GM18511 (cell line): ENCODE results near the gene OPN5.

ENCODE experiments used
- ATAC-seq: cut with Tn5 transposase; IDR thresholded peaks from one replicate; pipeline ENCODE4 v1.9.1; 2021; ENCODE audit warnings: mild to moderate bottlenecking, moderate library complexity; ENCODE audit not compliant: unreplicated experiment

The OPN5 gene

DNA sequence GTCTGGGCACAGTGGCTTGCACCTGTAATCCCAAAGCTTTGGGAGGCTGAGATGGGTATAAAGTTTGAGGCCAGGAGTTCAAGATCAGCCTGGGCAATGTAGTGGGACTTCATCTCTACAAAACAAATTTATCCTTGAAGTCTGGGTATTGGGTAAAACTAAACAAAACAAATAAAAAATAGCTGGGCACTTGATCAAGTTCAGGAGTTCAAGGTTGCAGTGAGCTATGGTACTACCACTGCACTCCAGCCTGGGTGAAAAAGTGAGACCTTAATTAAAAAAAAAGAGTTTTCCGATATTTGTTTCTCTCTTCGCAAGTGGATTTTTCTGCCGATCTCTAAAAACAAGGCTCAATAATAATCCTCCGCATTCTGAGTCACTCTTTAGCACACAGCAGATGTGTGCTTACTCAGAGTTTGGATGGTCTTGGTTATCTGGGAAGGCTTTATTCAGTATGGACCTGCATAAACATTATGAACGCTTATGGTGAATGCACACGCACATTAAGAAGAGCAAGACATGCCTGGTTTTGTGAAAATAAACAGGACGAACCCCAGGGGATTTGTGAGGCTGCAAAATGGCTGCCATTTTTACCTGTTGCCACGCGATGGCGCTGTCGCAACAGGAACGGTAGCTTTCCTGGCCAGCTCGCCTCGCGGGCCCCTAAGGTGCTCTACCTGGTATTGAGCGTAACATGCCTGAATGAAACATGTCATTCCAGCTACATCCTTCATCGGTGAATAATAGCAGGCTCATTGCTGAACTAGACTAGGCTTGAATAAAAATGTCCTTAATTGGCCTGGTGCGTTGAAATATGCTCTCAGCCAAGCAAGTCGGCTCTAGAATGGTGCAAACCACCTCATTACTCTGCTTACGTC, 6.0 kb downstream of the OPN5 start:
- ATAC-seq = peak; percentile 93

DNA sequence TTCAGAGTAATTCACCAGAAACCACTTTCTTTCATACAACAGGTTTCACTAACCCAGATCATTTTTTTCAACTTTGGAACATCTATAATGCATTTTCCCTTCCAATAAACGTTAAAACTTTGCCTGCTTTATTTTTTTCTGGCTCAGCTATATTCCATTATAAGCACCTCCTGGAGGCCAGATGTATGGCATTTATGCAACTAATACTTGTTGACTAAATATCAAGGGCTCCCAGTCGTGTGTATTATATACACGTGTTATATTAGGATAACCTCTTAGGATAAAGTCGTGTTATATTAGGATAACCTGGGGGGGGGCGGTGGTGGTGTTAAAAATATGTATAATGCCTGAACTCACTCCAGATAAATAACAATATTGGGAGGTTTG, 6.7 kb downstream of the OPN5 start:
- ATAC-seq = no peak

DNA sequence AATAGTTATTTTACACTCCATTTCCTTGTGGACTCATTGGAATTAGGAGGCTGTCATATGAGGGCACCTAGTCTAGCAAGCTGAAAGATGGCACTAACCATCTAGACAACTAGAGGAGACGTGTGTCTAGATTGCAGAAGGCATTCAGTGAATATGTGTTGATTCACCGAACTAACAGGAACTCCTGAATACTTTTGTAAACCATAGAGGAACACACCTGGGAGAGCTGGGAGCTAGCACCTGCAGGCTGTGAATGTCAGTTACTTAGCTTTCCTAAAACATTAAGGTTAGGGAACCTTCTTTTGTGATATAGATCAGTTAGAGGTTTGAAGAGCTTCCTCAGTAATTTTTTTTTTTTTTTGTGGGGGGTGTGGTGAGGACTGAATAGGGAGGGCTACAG, 7.7 kb downstream of the OPN5 start:
- no peak for ATAC-seq

DNA sequence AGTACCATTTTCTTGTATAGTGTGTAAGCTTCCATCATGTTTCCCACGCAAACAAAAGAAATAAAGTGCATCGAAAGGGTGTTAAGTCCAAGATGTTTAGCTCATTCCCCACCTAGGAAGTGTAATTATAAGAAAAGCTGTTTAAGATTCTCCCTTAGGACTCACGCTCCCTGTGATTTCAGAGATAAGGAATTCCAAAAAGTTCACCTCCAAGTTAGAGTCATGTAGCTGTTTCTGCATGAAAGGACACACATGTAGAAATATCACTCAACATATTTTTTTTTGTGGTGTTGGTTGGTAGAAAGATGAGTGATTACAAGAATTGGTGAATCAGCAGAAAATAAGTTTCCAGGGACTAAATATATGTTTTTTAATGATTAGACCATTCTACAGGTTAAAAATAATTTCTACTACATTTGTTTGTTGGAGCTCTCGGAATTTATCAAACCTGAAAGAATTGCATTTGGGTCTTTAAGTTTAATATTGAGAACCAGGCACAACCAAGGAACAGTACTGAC, 10.4 kb downstream of the OPN5 start:
- no peak for ATAC-seq

DNA sequence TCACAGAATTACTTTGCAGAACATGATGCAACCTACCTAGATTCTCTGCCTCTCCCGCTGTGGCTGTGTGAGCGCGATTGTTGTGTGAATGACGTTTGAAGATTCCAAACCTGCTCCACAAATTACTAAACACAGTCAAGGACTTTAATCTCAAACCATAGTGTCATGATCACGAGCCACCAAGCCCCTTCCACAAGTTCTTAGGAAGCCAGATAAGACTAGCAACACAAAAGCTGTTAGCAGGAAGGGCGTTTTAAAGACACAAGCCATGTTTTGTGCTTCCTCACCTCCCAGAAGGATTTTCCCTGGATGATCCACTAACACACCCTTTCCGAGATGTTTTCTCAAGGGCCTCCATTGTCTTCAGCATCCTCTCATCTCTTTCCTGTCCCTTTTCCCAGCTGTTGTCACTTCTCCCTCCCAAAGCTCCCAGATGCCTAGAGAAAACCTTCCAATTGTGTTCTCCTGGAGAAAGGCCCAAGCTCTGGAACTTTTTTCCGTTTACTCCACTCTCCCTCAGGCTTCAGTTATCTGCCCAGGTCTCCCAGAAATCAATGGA, 12.8 kb downstream of the OPN5 start:
- no peak for ATAC-seq

DNA sequence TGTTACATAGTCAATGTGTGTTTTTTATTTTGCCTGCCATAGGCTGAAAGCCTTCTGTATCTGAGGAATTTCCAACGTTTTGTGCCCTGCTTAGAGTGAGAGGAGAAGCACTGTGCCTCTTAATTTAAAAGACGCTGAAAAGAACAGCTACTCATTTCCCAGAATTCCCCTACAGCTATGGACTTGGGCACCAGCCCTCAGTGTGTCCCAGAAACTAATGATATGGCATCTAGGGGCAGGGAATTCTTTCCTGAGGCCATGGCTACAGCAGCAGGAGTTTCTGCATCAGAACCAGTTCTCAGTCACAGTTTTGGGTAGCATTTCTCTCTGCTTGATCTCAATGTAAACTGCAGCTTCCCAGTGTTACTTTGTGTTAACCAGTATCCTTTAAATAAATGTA, 20.2 kb downstream of the OPN5 start:
- ATAC-seq = no peak

DNA sequence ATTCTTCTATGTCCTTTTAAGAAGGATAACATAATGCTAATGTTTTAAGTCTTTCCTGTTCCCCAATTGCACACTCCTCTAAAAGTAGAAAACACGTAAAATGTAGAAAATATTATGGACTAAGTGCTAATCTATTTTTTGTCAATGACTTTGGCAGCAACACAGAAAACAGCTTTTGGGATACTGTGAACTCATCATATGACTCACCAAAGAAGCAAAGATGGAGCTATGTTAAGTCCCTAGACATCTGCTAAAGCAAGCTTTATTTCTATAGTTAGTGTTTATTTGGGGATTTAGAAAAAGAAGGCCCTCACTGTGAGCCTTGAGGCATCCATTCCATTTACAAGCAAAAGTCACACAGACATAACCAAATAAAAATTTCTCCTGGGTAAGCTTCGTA, 23.0 kb downstream of the OPN5 start:
- no peak for ATAC-seq

DNA sequence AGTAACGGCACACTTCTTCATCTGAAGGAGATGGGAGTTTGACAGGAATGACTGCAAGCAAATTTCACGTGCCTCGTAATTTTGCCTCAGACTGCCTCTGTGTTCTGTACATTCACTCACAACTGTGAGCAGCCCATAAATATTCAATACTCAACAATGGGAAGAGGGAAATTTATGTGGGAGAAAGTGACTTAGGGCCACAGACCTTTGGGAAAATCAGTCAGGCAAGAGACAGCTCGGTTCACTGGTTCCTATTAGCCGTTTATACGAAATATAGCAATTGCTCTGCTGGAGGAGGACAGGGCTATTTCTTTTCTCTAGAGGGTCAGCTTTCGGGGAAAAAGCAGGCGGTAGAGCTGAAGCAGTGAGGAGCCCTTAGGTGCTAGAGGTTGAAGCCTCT, 28.0 kb downstream of the OPN5 start:
- no peak for ATAC-seq

DNA sequence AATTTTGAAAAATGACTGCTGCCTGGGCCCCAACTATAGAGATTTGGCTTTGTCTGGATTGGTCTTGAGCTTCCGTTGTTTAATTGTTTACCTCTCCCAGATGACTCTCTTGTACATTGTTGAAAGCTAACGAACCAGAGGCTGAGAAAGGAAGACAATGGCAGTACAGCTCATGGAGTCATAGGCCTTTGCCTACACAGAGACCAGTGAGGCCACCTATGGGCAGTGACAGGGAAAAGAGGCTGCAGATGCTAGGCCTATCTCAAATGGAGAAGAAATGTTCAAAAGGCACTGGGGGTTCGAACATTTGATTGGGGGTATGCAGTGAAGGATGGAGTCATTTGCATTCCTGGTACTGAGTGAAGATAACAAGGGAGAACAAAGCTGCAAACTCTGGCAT, 29.1 kb downstream of the OPN5 start:
- no peak for ATAC-seq

DNA sequence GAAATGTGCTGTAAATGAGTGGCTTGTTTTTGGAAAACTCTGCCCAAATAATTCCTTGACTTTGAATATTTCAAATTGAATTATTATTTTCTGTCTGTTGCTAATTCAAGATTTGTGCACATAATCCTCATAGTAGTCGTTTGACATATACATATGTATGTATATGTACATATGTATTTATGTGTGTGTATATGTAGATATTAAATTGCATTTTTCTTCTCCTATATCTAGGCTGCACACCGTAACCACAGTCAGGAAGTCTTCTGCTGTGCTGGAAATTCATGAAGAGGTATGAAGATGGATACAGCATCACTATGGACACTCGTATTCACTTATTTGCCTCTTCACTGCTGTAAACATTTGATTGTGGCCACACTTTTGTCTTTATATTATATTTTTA, 29.6 kb downstream of the OPN5 start:
- no peak for ATAC-seq

DNA sequence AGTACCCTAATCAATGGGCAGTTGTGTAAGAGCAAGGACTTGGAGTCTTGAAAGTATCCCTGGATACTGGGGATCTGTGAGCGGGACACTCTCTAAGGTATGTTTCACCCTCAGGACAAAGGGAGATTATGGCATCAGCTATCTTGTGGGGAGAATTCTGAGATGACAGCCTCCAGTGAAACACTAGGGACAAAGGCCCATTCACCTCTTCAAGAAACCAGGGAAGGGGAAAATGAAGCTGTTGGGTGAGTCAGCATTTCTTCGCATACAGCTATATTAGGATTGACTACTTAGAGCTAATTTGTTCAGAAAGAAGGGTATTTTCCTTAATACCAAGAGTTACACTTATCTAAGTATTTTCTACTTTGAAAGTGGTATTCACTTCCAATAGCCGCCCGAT, 35.9 kb downstream of the OPN5 start:
- ATAC-seq = no peak

DNA sequence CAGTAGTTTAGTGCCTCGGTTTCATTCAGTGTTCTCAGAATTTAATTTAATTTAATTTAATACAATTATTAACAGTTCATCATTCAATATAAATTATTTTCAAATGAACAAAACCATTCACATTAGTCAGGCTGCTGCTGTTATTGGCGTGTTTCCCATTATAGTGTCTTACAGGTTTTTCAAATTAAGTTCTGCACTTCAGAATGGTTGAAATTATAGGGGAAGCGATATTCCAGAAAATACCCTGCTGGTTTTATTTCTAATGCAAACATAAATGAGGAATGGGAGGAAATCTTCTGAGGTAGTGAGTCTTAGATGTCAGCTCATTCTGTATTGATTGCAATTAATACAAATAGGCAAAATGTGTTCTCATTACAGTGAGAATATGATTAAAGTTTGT, 37.6 kb downstream of the OPN5 start:
- ATAC-seq = no peak

DNA sequence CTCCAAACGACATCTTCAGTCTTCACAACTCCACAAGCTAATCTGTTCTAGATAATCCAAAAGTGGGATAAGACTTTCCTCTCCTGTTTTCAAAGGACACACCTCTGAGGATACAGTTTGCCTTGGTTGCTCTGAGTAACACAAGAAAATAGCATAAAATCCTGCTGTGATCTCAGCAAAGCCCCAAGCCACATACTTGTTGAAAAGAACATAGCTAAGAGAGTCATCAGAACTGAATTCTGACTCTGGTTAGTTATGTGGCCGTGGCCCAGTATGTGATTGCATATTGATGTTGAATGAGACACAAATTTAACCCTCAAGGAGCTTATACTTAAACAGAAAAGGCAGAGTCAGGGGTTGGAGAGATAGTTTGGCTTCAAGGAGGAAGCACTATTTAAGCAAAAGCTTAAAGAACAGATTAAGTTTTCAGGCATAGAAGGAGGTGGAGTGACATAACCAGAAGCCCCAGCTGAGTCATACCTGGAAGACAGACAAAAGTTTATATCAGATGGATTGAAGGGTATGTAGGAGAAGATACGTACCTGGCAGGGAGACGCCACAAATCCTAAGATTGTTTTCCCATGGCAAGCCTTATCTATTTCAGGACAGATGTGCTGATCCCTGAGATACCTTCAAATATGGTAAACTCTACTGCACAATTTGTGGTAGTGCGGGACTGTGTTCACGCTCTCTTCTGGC, 41.2 kb downstream of the OPN5 start:
- no peak for ATAC-seq

DNA sequence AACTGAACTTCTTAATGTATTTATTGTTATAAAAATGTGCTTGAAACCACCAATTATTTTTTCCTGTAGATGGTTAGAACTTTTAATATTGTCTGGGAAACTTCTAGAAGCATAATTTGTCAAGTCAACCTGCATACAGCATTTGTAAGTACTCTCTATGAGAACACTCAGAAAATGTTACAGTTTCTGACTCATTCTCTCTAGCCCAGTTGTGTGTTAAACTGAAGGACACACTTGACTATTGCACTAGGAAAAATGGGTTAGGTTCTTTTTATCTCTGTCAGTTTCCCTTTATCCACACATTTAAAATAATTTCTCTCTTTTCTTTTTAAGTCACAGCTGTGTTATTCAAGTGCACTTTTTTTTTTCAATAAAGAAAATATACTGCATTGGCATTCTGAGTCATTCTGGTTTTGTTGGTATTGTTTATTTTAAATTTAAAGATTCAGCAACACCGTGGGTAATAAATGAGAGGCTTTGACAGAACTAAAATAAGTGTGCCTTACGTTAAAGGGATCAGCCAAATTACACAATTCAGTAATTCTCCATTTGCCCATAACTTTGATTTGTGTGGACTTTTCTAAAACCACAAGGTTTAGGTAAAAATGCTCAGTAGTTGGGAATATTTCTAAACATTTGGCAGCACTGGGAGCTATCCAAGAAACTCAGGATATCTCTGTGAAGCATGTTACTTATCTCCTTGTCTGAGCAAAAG, 50.7 kb downstream of the OPN5 start:
- ATAC-seq = no peak

DNA sequence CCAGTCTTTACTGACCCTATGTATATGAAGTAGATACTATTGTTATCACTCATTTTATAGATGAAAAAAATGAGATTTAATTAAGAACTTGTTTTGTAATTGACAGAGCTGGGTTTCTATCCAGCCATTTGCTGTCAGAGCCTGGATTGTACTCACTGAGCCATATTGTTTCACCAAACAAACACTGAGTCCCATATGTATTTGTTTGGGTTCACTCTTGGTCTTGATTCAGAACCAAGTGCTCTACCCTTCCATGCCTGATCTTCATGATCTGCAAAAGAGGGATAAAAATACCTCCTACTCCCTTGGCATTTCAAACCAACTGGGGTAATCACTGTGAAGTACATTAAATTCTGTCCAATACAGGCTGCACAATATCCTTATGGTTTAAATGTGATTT, 52.4 kb downstream of the OPN5 start:
- ATAC-seq = no peak

DNA sequence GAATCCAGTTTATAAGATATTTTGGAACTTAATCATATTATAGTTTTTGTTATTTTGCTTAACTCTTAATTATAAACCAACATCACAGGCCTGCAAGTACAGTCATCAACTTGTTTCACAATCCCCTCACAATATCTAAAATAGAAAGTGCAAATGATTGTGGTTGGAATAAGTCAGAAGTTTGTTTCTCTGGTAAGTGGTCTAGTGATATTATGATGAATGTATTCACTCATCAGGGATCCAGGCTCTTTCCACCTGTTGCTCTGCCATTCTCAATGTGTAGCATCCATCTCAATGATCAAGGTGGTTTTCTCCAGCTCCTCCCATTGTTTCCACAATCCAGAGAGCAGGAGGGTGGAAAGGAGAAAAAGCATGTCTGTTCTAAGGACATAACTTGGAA, 54.2 kb downstream of the OPN5 start:
- ATAC-seq = peak; percentile 73

DNA sequence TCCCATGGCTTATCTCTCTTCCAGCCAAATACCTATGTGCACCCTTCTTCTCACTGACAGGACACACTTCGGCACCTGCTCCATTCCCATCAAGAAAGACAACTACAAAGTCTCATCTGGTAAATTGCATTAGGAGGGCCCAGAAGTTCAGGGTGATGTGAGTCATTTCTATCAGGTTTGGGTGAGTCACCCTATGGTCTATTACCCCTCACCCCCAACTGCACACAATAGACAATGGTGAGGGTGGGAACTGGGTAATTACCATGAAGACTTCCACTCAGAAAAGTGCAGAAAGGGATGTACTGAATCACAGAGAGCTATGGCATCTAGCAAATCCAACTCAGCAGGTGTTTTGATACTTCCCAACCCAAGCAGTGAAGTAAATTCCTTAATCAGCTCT, 54.8 kb downstream of the OPN5 start:
- peak; percentile 85 for ATAC-seq

DNA sequence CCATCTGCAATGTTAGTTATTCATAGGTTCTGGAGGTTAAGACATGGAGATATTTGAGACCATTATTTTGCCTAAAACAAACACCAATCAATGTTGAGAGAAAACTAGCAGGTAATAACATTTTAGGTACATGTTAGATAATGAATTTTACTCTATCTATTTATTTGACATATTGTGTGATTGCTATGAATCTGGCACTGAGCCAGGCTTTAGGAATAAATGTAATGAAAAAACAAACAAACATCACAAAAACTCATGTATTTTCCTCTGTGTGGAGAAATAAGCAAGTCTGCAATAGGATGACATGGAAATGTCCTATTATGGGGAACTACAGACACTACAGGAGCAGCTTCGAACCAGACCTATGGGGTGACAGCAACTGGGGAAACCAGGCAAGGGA, 57.8 kb downstream of the OPN5 start:
- ATAC-seq = no peak

DNA sequence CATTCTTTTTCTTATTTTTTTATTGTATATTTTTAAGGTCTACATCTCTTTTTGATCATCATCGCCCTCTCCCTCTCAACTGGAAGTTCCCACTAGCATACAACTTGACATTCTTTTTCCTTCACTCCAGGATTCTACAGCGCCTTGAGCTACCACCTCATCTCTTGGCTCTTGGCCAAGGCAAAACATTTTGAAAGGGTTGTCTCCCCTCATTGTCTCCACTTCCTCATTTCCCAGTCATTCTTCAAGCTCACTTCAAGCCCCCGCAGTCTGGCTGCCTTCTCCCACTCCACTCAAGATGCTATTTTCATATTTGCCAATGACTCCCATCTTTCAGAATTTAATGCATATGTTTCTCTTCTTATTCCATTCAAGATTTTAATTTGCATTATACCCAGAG, 63.0 kb downstream of the OPN5 start:
- ATAC-seq = no peak

DNA sequence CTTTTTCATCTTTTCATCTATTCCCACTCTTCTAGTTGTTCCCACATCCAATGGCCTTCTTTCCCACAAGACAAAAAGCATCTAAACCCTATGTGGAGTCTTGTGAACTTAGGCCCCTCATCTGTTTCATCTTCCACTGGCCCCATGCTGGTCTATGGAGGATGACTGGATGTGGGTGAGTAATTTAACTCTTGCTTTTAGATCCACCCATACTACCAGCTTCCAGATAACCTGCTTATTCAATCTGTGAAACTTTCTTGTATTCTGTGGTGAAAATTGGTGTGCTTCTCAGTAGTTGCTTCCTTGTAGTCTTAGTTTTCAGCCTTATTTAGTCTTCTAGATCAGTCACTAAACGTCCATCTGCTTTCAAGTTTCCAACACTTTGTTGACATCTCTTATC, 64.9 kb downstream of the OPN5 start:
- no peak for ATAC-seq

DNA sequence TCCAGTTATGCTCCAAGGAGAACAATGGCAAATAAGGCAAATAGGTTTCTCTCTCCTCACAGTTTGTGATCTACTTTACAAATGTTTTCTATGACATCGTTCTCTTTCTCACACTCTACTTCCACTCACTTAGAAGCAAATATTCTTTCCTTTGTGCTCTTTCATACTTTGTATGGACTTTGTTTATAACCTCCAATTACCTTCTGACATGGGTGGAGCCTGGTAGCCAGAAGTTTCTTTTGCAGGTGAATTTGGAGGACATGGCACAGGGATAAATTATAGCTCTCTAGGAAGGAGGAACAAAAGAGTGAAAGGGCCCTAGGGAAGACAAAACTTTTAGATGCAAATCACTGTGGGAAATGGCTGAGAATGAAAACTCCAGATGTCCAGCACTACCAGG, 69.3 kb downstream of the OPN5 start:
- ATAC-seq = no peak
